Subcutaneous abdominal adipose tissue (tissue), 5 donors: Measurements from ENCODE around the gene BTBD2.

ENCODE experiments used
- H3K27ac ChIP-seq: one replicate; pipeline ENCODE4 v1.7.0; 2013; ENCODE audit warnings: low read depth, mild to moderate bottlenecking, inconsistent platforms, low read length, moderate library complexity
- H3K27me3 ChIP-seq, 5 donors: one replicate each; pipeline ENCODE4 v1.7.0; 2013; ENCODE audit warnings: low read length in 5 of 5, inconsistent platforms in 1 of 5; ENCODE audit not compliant: control insufficient read depth in 5 of 5, insufficient read depth in 4 of 5
- H3K36me3 ChIP-seq, 5 donors: one replicate each; pipeline ENCODE4 v1.7.0; 2013; ENCODE audit warnings: low read length in 5 of 5; ENCODE audit not compliant: control insufficient read depth in 5 of 5, insufficient read depth in 5 of 5
- H3K4me1 ChIP-seq, 5 donors: one replicate each; pipeline ENCODE4 v1.7.0; 2013; ENCODE audit warnings: low read length in 5 of 5, mild to moderate bottlenecking in 3 of 5, moderate library complexity in 1 of 5; ENCODE audit not compliant: control insufficient read depth in 5 of 5, insufficient read depth in 5 of 5
- H3K4me3 ChIP-seq, 5 donors: one replicate each; pipeline ENCODE4 v1.7.0; 2013; ENCODE audit warnings: low read length in 5 of 5, low read depth in 1 of 5
- H3K9ac ChIP-seq, 5 donors: one replicate each; pipeline ENCODE4 v1.7.0; 2013; ENCODE audit warnings: low read length in 5 of 5, mild to moderate bottlenecking in 4 of 5, moderate library complexity in 3 of 5
- H3K9me3 ChIP-seq, 5 donors: one replicate each; pipeline ENCODE4 v1.7.0; 2013; ENCODE audit warnings: low read length in 5 of 5; ENCODE audit not compliant: control insufficient read depth in 5 of 5
- donor health status: healthy.
- donor health status: healthy.
- donor health status: healthy.
- donor health status: healthy.
- donor health status: healthy.

Gene BTBD2

GRCh38 chr19:2014131-2014571, 1.4 kb downstream of the BTBD2 start:
- H3K27ac ChIP-seq, result no peak overlapping the region
- no peak overlapping the region for H3K9ac ChIP-seq
- peaks cover 0 to 4% (median 0%) of the 10 kb centered on the region in 5 donors for H3K36me3 ChIP-seq
- H3K27me3 ChIP-seq, result no peaks in the 10 kb centered on the region
- no peaks in the 10 kb centered on the region for H3K9me3 ChIP-seq
- peak overlapping the region in 2 of 5 donors; percentile 73 to 75 for H3K4me3 ChIP-seq
- peaks cover 0 to 22% (median 19%) of the 10 kb centered on the region in 5 donors for H3K4me1 ChIP-seq

DNA sequence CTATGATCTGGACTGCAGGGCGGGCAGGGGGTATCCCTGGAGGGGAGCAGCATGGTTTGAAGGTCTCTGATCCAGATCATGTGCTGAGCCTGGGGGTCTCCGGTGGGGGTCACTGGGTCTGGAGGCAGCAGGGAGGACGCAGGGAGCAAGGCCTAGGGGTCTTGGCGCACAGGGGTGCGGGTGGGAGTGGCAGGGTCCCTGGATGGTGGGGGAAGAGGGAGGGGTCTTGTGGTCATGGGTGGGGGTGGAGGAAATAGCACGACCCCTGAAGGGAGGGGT, 1.9 kb downstream of the BTBD2 start:
- Histone ChIP-seq H3K27ac (no peak overlapping the region), H3K27me3 (no peaks in the 10 kb centered on the region), H3K9ac (peak overlapping the region in 1 of 5 donors; percentile 8), H3K4me1 (peaks cover 0 to 22% (median 19%) of the 10 kb centered on the region in 5 donors), H3K36me3 (peaks cover 0 to 4% (median 0%) of the 10 kb centered on the region in 5 donors), H3K9me3 (no peaks in the 10 kb centered on the region), H3K4me3 (no peak overlapping the region)

GRCh38 chr19:2012941-2013682, 2.4 kb downstream of the BTBD2 start:
- no peak overlapping the region for H3K27ac ChIP-seq
- H3K27me3 ChIP-seq, result no peaks in the 10 kb centered on the region
- H3K4me1 ChIP-seq, result peaks cover 0 to 22% (median 19%) of the 10 kb centered on the region in 5 donors
- H3K9me3 ChIP-seq, result no peaks in the 10 kb centered on the region
- H3K9ac ChIP-seq, result peak overlapping the region in 1 of 5 donors; percentile 8
- no peak overlapping the region for H3K4me3 ChIP-seq
- peaks cover 0 to 4% (median 0%) of the 10 kb centered on the region in 5 donors for H3K36me3 ChIP-seq

DNA sequence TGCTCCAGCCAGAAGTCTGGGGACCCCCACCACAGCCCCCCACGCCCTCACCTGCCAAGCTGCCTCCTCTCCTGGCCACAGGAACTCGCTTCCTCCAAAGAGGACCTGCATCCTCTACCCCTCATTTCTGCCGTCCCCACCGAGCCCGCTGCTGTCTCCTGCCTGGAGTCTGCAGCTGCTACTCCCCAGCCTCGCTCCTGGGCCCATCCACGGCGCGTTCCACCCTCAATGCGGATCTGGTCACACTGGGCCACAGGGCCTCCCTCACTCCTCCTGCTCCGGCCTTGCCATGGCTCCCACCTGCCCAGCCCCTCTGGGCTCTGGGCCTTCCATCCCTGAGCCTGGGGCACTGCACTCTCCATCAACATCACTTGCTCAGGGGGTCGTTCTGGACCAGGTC, 4.3 kb downstream of the BTBD2 start:
- H3K9me3 ChIP-seq, result no peaks in the 10 kb centered on the region
- peaks cover 0 to 4% (median 0%) of the 10 kb centered on the region in 5 donors for H3K36me3 ChIP-seq
- no peak overlapping the region for H3K9ac ChIP-seq
- no peaks in the 10 kb centered on the region for H3K27me3 ChIP-seq
- no peak overlapping the region for H3K4me3 ChIP-seq
- H3K27ac ChIP-seq, result no peak overlapping the region
- H3K4me1 ChIP-seq, result peaks cover 0 to 24% (median 16%) of the 10 kb centered on the region in 5 donors

DNA sequence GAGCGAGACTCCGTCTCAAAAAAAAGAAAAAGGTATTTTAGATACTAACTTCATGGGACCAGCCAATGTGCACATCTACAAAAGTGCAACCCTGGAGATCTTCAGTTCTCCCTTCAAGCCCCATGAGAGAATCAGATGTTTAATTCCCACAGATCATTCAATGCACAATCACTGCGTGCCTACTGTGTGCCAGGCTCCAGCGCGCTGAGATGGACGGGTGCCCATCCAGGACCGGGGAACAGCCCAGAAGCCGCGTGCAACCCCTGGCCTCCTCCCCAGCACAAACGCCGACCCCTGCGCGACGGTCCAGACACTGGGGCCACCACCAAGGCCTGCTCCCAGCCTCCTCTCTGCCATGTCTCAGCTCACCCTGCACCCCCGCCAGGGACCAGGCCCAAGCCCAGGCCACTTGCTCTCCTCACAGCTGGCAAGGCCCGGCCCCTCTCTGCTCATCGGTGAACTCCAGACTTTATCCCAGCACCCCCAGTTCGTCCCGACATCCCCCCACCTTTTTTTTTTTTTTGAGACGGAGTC, 5.3 kb downstream of the BTBD2 start:
- no peaks in the 10 kb centered on the region for H3K9me3 ChIP-seq
- no peak overlapping the region for H3K9ac ChIP-seq
- no peak overlapping the region for H3K27ac ChIP-seq
- H3K36me3 ChIP-seq, result peaks cover 0 to 4% (median 0%) of the 10 kb centered on the region in 5 donors
- H3K27me3 ChIP-seq, result no peaks in the 10 kb centered on the region
- H3K4me1 ChIP-seq, result peaks cover 0 to 22% (median 14%) of the 10 kb centered on the region in 5 donors
- no peak overlapping the region for H3K4me3 ChIP-seq

DNA sequence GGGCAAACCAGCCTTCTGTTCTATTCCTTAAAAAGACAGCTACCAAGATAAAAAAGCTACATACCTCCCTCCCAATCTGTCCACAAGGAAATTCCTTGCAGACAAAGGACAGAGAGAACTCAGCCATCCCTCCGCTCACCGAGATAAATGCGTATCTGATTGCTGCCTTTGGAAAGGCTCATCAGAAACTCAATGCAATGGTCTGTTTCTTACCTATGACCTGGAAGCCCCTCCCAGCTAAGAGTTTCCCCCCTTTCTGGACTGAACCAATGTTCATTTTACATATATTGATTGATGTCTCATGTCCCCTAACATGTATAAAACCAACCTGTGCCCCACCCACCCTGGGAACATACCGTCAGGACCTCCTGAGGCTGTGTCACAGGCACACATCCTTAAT, 11.6 kb downstream of the BTBD2 start:
- Histone ChIP-seq H3K9ac (no peak overlapping the region), H3K27me3 (no peaks in the 10 kb centered on the region), H3K9me3 (no peaks in the 10 kb centered on the region), H3K27ac (no peak overlapping the region), H3K36me3 (peaks cover 0 to 32% (median 15%) of the 10 kb centered on the region in 5 donors), H3K4me3 (no peak overlapping the region), H3K4me1 (peaks cover 0 to 5% (median 0%) of the 10 kb centered on the region in 5 donors)

- no peaks in the 10 kb centered on the region for H3K27me3 ChIP-seq
- peaks cover 0 to 50% (median 28%) of the 10 kb centered on the region in 5 donors for H3K36me3 ChIP-seq
- H3K27ac ChIP-seq, result no peak overlapping the region
- no peak overlapping the region for H3K4me3 ChIP-seq
- no peaks in the 10 kb centered on the region for H3K9me3 ChIP-seq
- no peaks in the 10 kb centered on the region for H3K4me1 ChIP-seq
- H3K9ac ChIP-seq, result no peak overlapping the region
Measured at GRCh38 chr19:1999856-2000515, 15.5 kb downstream of the BTBD2 start.

DNA sequence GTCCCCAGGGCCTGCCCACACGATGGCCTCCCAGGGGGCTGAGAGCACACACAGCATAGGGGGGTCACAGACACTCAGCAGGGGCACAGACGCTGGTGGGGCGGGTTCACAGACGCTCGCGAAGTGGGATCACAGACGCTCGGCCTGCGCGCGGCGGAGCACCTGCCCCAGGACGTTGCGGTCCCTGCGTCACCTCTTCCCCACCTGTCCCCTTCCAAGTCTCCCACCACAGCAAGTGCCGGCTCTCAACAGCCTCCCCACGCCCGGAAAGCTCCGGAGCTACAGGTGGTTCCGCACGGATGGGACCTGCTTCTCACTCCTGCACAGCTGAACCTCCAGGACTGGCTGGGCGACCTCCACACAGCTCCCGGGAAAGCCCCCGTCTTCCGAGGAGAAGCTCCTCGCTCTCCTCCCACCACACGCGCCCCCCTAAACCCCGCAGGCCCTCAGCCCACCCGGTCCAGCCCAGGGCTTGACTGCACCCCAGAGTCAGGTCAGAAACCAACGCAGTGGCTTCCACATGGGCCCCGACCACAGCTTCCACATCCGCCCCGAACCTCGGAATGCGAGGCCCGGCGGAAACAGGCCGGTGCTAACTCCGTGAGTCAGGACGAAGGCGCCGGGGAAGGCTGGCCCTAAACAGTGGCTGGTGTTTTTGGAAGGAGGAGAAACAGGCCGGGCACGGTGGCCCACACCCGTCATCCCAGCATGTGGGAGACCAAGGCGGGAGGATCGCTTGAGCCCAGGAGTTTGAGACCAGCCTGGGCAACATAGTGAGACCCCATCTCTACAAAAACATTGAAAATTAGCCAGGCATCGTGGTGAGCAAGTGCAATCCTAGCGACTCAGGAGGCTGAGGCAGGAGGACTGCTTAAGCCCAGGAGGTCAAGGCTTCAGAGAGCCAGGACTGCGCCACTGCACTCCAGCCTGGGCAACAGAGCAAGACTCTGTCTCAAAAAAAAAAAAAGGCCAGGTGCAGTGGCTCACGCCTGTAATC, 16.5 kb downstream of the BTBD2 start:
- H3K27ac ChIP-seq, result no peak overlapping the region
- no peaks in the 10 kb centered on the region for H3K9me3 ChIP-seq
- no peak overlapping the region for H3K4me3 ChIP-seq
- peaks cover 0 to 54% (median 28%) of the 10 kb centered on the region in 5 donors for H3K36me3 ChIP-seq
- no peaks in the 10 kb centered on the region for H3K27me3 ChIP-seq
- H3K9ac ChIP-seq, result no peak overlapping the region
- no peaks in the 10 kb centered on the region for H3K4me1 ChIP-seq

GRCh38 chr19:1997353-1998233, 17.9 kb downstream of the BTBD2 start:
- H3K36me3 ChIP-seq, result peaks cover 0 to 54% (median 28%) of the 10 kb centered on the region in 5 donors

More at GRCh38 chr19:1997353-1998233, 17.9 kb downstream of the BTBD2 start:
- Histone ChIP-seq H3K9me3 (no peaks in the 10 kb centered on the region), H3K9ac (no peak overlapping the region), H3K4me3 (no peak overlapping the region), H3K27ac (no peak overlapping the region), H3K27me3 (no peaks in the 10 kb centered on the region), H3K4me1 (no peaks in the 10 kb centered on the region)
